ENCODE measurements around the gene KRTAP5-11.
A peak's percentile ranks its signal among the peaks of the same experiment; 100 is the strongest.
"Not testable (repeated sequence)": the region's sequence is repeated elsewhere in the genome, so short reads cannot be mapped to it uniquely, and the experiment has no call there.

Gene KRTAP5-11

GRCh38 chr11:71581826-71582225 is 849 bp downstream of the KRTAP5-11 start:
- DNase-seq (ENCODE audit: low read depth in 3 of 3), result no peak

DNA sequence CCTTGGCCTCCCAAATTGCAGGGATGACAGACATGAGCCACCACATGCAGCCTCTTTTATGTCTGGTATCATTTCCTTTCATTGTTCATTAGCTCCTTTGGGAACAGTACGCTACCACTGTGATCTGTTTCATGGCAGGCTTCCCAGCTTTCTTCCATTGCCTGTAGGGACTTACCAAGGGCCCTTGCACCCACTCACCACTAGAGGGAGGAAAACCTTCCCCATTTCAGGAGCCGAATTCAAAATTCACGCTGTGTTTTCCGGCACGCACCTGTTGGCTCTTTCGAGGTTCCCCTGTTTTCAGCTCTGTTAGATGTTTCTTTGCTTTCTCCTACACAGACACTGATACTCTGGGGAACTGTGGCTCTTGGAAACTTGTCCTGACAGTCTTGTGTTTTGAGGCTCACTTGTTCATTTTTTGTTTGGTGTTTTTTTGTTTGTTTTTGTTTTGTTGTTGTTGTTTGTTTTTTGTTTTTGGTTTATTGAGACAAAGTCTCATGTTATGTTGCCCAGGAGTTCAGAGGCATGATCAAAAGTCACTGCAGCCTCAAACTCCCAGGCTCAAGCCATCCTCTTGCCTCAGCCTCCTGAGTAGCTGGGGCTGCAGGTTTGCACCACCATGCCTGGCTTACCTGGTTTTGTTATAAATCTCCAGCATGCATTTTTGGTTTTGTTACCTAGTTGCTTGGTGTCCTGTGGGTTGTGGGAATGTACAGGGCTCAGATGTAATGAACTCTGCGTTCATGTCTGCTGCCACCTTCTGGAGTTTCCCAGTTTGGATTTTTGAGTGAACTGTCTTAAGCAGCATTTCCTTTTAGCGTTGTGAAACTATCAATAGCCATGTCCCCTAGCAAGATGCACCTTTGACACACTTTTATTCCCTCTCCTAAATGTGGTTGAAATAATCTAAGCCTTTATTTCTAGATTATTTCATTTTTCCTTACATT is 2.3 kb downstream of the KRTAP5-11 start:
- peak in 1 of 3 donors; percentile 8 for DNase-seq (ENCODE audit: low read depth in 3 of 3)

DNA sequence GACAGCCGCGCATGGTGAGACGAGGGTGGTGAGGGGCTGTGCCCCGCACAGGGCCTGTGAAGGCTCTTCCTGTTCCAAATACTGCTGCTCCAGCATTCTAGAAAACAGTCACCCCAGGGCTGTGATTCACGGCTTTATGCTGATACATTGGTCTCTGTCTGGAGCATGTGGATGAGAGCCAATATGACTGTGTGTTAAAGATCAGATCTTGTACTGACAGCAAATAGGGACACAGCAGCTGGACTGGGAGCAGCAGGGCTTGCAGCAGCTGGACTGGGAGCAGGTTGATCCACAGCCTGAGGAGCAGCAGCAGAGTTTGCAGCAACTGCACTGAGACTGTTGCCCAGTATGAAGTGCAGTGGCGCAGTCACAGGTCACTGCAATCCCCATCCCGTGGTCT is 3.2 kb downstream of the KRTAP5-11 start:
- not testable (repeated sequence) for DNase-seq (ENCODE audit: low read depth in 3 of 3)

GRCh38 chr11:71577469-71578004 is 5.1 kb downstream of the KRTAP5-11 start:
- no peak for DNase-seq (ENCODE audit: low read depth in 3 of 3)

DNA sequence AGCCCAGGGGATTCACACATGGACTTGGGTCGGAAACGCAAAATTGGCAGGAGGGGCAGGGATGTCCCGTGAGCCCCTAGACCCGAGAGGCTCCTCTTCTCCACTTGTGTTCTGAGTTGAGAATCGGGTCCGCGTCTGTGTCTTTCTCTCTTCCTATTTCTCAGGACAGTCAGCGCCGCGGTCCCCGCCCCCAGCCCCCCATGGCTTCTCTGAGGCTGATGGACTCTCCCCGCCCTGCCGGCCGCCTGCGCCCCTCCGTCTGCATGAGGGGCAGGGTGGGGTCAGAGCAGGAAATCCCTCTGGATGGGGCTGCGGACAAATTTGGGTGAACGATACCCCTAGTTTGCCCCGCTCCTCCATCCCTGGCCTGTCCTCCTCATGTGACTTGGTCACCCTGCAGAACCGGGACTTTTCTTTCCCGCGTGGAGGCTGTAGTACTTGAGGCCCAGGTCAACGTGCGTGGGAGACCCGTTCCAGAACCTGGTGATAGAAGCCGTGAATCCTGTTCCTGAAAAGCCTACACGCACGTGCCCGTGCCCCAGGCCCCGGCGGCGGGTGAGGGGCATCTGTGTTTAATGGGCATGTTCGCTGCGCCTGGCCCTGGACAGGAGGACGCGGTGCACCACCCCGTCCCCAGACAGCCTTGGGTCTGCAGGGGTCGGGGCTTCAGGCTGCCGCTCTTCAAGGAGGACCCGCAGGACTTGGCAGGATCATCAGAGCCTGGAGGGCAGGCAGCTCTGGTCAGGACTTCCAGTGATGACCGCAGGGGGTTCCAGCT is 5.8 kb downstream of the KRTAP5-11 start:
- not testable (repeated sequence) for DNase-seq (ENCODE audit: low read depth in 3 of 3)

DNA sequence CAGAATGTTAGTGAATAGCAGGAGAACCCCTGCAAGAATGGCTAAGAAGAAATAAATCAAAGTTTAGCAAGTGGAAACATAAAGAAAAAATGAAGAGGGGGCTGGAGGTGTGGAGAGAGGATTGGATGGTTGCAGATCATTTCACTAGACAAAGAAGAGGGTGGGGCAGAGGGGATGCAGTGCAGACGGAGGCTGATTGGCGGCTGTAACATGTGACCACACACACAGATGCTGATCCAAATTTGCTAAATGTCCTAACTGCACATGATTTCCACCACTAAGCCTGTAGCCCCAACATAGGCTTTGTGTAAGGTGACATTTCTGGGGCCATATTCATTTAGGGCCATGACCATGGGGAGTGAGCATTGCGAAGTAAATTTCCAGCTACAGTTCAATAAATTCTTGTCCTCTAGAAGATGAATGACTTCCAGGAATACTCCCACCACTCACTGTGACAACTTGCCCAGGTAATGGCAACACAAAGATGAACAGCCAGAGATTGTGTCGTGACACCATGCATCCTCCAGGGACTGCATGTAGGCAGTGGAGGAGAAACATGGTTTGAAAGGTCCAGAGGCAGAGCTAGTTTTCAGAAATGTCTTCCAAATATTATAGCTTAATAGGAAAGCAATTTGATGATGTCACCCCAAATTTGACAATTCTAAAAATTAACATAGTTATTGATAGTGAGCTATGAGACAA is 6.8 kb downstream of the KRTAP5-11 start:
- no peak for DNase-seq (ENCODE audit: low read depth in 3 of 3)

- no peak for DNase-seq (ENCODE audit: low read depth in 3 of 3)
These were observed 8.3 kb downstream of the KRTAP5-11 start for GRCh38 chr11:71574418-71574817.

DNA sequence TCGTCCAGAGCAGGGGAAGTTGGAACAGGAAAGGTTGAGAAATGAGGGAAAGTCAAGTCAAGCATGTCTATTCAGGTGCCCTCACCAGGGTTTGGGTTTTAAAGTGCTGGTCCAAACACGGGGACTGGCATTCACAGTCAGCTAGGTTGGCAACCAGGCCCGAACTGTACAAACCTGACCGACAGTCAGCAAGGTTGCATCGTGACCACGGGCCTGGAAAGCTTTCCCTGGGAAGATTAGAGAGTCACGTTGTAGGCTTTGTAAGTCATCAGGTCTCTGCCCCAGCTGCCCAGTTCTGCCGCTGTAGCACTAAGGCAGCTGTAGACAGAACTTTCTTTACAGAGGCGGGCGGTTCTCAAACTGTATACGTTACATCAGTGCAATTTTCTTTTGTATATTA is 9.9 kb downstream of the KRTAP5-11 start:
- no peak for DNase-seq (ENCODE audit: low read depth in 3 of 3)

DNA sequence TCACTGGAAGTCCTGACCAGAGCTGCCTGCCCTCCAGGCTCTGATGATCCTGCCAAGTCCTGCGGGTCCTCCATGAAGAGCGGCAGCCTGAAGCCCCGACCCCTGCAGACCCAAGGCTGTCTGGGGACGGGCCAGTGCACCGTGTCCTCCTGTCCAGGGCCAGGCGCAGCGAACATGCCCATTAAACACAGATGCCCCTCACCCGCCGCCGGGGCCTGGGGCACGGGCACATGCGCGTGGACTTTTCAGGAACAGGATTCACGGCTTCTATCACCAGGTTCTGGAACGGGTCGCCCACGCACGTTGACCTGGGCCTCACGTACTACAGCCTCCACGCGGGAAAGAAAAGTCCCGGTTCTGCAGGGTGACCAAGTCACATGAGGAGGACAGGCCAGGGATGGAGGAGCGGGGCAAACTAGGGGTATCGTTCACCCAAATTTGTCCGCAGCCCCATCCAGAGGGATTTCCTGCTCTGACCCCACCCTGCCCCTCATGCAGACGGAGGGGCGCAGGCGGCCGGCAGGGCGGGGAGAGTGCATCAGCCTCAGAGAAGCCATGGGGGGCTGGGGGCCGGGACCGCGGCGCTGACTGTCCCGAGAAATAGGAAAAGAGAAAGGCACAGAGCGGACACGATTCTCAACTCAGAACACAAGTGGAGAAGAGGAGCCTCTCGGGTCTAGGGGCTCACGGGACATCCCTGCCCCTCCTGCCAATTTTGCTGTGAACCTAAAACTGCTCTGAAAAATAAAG is 11.4 kb downstream of the KRTAP5-11 start:
- DNase-seq (ENCODE audit: low read depth in 3 of 3), result not testable (repeated sequence)

DNA sequence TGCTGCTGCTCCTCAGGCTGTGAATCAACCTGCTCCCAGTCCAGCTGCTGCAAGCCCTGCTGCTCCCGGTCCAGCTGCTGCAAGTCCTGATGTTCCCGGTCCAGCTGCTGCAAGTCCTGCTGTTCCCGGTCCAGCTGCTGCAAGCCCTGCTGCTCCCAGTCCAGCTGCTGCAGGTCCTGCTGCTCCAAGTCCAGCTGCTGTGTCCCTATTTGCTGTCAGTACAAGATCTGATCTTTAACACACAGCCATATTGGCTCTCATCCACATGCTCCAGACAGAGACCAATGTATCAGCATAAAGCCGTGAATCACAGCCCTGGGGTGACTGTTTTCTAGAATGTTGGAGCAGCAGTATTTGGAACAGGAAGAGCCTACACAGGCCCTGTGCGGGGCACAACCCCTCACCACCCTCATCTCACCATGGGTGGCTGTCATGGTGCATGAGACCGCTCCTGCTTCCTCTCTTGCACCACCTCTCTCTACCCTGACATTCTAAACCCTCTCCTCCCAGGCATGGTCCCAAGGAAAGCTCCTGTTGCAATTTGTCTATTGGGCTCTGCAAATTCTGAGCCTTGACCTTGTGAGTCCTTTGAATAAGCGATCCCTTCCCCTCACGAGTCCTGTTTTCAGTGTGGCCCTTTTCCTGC is 13.8 kb downstream of the KRTAP5-11 start:
- DNase-seq (ENCODE audit: low read depth in 3 of 3), result no peak

DNA sequence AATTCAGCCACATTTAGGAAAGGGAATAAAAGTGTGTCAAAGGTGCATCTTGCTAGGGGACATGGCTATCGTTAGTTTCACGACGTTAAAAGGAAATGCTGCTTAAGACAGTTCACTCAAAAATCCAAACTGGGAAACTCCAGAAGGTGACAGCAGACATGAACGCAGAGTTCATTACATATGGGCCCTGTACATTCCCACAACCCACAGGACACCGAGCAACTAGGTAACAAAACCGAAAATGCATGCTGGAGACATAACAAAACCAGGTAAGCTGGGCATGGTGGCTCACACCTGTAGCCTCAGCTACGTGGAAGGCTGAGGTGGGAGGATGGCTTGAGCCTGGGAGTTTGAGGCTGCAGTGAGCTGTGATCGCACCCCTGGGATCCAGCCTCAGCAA is 15.0 kb downstream of the KRTAP5-11 start:
- not testable (repeated sequence) for DNase-seq (ENCODE audit: low read depth in 3 of 3)

- DNase-seq (ENCODE audit: low read depth in 3 of 3), result not testable (repeated sequence)
These were observed 15.8 kb downstream of the KRTAP5-11 start for GRCh38 chr11:71566626-71567599.

DNA sequence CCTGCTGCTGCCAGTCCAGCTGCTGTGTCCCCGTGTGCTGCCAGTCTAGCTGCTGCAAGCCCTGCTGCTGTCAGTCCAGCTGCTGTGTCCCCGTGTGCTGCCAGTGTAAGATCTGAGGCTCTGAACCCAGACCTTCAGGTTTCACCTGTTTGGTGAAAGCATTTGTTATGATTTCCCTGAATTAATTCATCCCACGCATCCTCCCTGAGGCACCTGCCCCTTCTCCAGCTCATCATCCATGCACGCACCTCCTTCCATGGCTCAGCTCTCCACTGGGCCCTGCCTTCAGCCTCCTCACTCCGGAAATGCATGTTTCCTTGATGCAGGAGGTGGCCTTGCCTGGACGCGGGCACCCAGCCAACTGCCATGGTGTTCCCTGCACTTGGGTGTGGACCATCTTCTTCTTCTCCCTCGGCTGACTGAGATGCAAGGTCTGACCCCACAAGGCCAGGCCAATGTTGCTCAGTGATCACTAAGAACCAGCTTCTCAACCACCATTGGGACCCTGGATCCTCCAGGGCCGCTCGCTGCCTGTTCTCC is 16.5 kb downstream of the KRTAP5-11 start:
- no peak for DNase-seq (ENCODE audit: low read depth in 3 of 3)

- DNase-seq (ENCODE audit: low read depth in 3 of 3), result no peak
These were observed 17.4 kb downstream of the KRTAP5-11 start, which contains the start of gene KRTAP5-10 for GRCh38 chr11:71565263-71565662. Gene KRTAP5-10, plus strand, starts transcription at chr11:71565563. Its CDS starts 25 bp downstream, at chr11:71565588.

GRCh38 chr11:71564430-71564829 is 18.2 kb downstream of the KRTAP5-11 start:
- no peak for DNase-seq (ENCODE audit: low read depth in 3 of 3)

- DNase-seq (ENCODE audit: low read depth in 3 of 3), result no peak
These were observed 19.3 kb downstream of the KRTAP5-11 start for GRCh38 chr11:71563406-71563805.

DNA sequence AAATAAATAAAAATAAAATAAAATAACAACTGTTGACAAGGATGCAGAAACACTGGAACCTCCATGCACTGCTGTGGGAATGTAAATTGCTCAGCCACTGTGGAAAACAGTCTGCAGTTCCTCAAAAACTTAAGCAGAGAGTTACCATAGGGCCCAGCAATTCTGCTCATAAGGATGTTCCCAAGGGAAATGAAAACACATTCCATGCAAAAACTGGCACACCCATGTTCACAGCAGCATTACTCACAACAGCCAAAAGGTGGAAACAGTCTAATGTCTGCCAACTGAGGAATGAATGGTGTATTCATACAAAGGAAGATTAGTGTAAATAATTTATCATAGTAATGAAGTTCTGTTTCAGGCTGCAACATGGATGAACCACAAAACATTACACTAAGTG is 20.6 kb downstream of the KRTAP5-11 start:
- DNase-seq (ENCODE audit: low read depth in 3 of 3), result no peak

GRCh38 chr11:71558996-71559395 is 23.7 kb downstream of the KRTAP5-11 start:
- DNase-seq (ENCODE audit: low read depth in 3 of 3), result no peak

GRCh38 chr11:71557257-71557656 is 25.4 kb downstream of the KRTAP5-11 start:
- DNase-seq (ENCODE audit: low read depth in 3 of 3), result no peak
